Loucy (cell line): ENCODE measurements around the gene VPREB3.

Source experiments
- EZH2phosphoT487 ChIP-seq: fragments of 200-600 bp; IDR thresholded peaks from 2 replicates; pipeline ENCODE4 v1.6.1; 2018; ENCODE audit warnings: antibody characterized with exemption, mild to moderate bottlenecking, moderate library complexity, borderline replicate concordance
- TF ChIP-seq, protein P1 (sequence below): fragments of 200-600 bp; sonication (generic); conservative IDR thresholded peaks from 2 replicates; pipeline ENCODE4 v1.5.1; 2014; ENCODE audit warnings: mild to moderate bottlenecking, antibody characterized with exemption, low read length

DNA sequence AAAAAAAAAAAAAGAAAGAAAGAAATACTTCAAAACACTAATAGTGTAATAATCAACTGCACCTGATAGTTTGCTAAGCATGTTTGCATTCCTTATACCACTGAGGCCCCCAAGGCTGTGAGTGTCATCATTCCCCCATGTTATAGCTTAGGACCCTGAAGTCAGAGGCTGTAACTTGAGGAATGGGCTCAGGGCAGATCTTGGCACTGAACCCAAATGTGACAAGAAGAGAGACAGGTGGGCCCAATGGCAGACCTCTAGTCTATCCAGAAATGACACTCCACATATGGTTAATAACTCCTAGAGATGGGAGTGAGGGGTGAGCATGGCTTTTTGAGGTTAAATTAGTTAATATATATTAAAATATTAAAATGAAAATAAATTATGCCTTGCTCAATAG lies 16.5 kb downstream of the VPREB3 start:
- TF ChIP-seq, protein P1, sequence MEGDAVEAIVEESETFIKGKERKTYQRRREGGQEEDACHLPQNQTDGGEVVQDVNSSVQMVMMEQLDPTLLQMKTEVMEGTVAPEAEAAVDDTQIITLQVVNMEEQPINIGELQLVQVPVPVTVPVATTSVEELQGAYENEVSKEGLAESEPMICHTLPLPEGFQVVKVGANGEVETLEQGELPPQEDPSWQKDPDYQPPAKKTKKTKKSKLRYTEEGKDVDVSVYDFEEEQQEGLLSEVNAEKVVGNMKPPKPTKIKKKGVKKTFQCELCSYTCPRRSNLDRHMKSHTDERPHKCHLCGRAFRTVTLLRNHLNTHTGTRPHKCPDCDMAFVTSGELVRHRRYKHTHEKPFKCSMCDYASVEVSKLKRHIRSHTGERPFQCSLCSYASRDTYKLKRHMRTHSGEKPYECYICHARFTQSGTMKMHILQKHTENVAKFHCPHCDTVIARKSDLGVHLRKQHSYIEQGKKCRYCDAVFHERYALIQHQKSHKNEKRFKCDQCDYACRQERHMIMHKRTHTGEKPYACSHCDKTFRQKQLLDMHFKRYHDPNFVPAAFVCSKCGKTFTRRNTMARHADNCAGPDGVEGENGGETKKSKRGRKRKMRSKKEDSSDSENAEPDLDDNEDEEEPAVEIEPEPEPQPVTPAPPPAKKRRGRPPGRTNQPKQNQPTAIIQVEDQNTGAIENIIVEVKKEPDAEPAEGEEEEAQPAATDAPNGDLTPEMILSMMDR: no peak
- no peak for TF ChIP-seq EZH2phosphoT487
